CD4-positive, alpha-beta memory T cell (primary cell): ENCODE data around the gene PRPS2. TPM values are rescaled to one million over a fixed set of nuclear protein-coding genes. Genes with fewer than 3 reads are reported as not detected.

Experiments
- CTCF ChIA-PET: fragments of 350-600 bp; sonication (Branson Sonifier 250); formaldehyde crosslinking; loops from one replicate; lab custom pipeline; 2021; ENCODE audit warnings: inconsistent platforms; ENCODE audit not compliant: partially characterized antibody; lab: Charles Lee
- POLR2A ChIA-PET: fragments of 350-600 bp; sonication (Branson Sonifier 250); formaldehyde crosslinking; loops from one replicate; lab custom pipeline; 2021; ENCODE audit not compliant: partially characterized antibody; lab: Charles Lee
- DNase-seq, 5 donors: peaks; one replicate each; pipeline versions ENCODE4 v3.0.0 to v3.0.0-alpha.2; 2020 to 2022; ENCODE audit warnings: mixed read lengths in 1 of 5
- H3K27ac ChIP-seq: one replicate; pipeline ENCODE4 v1.7.0; 2013; ENCODE audit warnings: low read depth, low read length
- H3K27me3 ChIP-seq: 2 replicates; pipeline ENCODE4 v1.7.0; 2013; ENCODE audit warnings: mild to moderate bottlenecking, low read length, moderate library complexity; ENCODE audit not compliant: insufficient read depth
- H3K36me3 ChIP-seq: 2 replicates; pipeline ENCODE4 v1.7.0; 2013; ENCODE audit warnings: mild to moderate bottlenecking, low read length, moderate library complexity; ENCODE audit not compliant: insufficient read depth
- H3K4me1 ChIP-seq: 2 replicates; pipeline ENCODE4 v1.7.0; 2013; ENCODE audit warnings: mild to moderate bottlenecking, low read length, moderate library complexity; ENCODE audit not compliant: insufficient read depth
- H3K4me3 ChIP-seq, 2 donors: one replicate each; pipeline ENCODE4 v1.7.0; 2013; ENCODE audit warnings: low read length in 2 of 2, mild to moderate bottlenecking in 1 of 2
- H3K9me3 ChIP-seq, 2 donors: one replicate each; pipeline ENCODE4 v1.7.0; 2013; ENCODE audit warnings: low read length in 2 of 2, control low read depth in 1 of 2; ENCODE audit not compliant: control insufficient read depth in 1 of 2
- H3K27ac Mint-ChIP-seq, 7 donors: one replicate each; pipeline ENCODE4 v1.8.0; 2020 to 2021; ENCODE audit warnings: mixed read lengths in 7 of 7, mild to moderate bottlenecking in 6 of 7, inconsistent platforms in 3 of 7, moderate library complexity in 3 of 7
- H3K27me3 Mint-ChIP-seq, 2 donors: one replicate each; pipeline ENCODE4 v1.8.0; 2020 to 2021; ENCODE audit warnings: mixed read lengths in 2 of 2
- H3K36me3 Mint-ChIP-seq, 2 donors: one replicate each; pipeline ENCODE4 v1.8.0; 2020 to 2021; ENCODE audit warnings: mixed read lengths in 2 of 2, inconsistent platforms in 1 of 2, mild to moderate bottlenecking in 1 of 2
- H3K4me1 Mint-ChIP-seq, 4 donors: one replicate each; pipeline ENCODE4 v1.8.0; 2020 to 2021; ENCODE audit warnings: mixed read lengths in 4 of 4, mild to moderate bottlenecking in 1 of 4
- H3K4me3 Mint-ChIP-seq, 8 donors: one replicate each; pipeline ENCODE4 v1.8.0; 2020 to 2021; ENCODE audit warnings: mixed read lengths in 8 of 8, mild to moderate bottlenecking in 7 of 8, moderate library complexity in 6 of 8, inconsistent platforms in 3 of 8
- H3K9me3 Mint-ChIP-seq, 8 donors: one replicate each; pipeline ENCODE4 v1.8.0; 2020 to 2021; ENCODE audit warnings: mixed read lengths in 8 of 8, mild to moderate bottlenecking in 5 of 8, inconsistent platforms in 3 of 8, moderate library complexity in 1 of 8
- intact Hi-C: fragments of 100-400 bp; cut with micrococcal nuclease; formaldehyde crosslinking; loops from one replicate; pipeline ENCODE4 v1.15.1; 2023
- polyA plus RNA-seq, 2 donors: library from polyadenylated mRNA; unstranded; fragments of 300-500 nt; fragmentation: Illumina TruSeq; gene quantifications; one replicate each; pipeline ENCODE4 v1.2.3, GENCODE V29; 2021
- total RNA-seq, 2 experiments: library from RNA; stranded (reverse); gene quantifications; one replicate each; pipeline ENCODE4 v1.2.3, GENCODE V29; 2021

PRPS2 gene
- total and polyA plus RNA-seq, 4 experiments from 2014 or later, result 26.5 to 49.4 (median 29.1) TPM

- Mint-ChIP-seq H3K27me3 (no peaks in the 10 kb centered on the region), H3K4me1 (peaks cover 11 to 34% (median 20%) of the 10 kb centered on the region in 4 donors), H3K36me3 (no peaks in the 10 kb centered on the region), H3K9me3 (peaks cover 0 to 5% (median 0%) of the 10 kb centered on the region in 8 donors), H3K4me3 (peak overlapping the region; percentile 87 to 91 (median 88)), H3K27ac (peak overlapping the region; percentile 39 to 82 (median 70))
- no peaks in the 10 kb centered on the region for H3K36me3 ChIP-seq
- ChIA-PET CTCF (interaction anchor here (0.6 to 4.7 kb wide), 5 partner anchors 9 to 23 kb away, joined by 3 to 36 read pairs (median 3); no protein-coding TSS in a partner anchor), POLR2A (interaction anchor here (0.8 to 1.2 kb wide), 4 partner anchors 9 to 298 kb away, joined by 3 to 4 read pairs (median 4); no protein-coding TSS in a partner anchor)
- peak overlapping the region in 1 of 2 donors; percentile 62 for H3K4me3 ChIP-seq
- intact Hi-C loops, result loop anchor here (10.0 kb wide), 3 partner anchors 304 to 1244 kb away; no protein-coding TSS in a partner anchor
- DNase-seq, result no peak
- H3K4me1 ChIP-seq, result peaks cover 22% of the 10 kb centered on the region
- H3K27me3 ChIP-seq, result no peaks in the 10 kb centered on the region
- H3K27ac ChIP-seq, result peak overlapping the region; percentile 41
- no peaks in the 10 kb centered on the region for H3K9me3 ChIP-seq
These were observed 341 bp upstream of the PRPS2 start for GRCh38 chrX:12790885-12791256.

DNA sequence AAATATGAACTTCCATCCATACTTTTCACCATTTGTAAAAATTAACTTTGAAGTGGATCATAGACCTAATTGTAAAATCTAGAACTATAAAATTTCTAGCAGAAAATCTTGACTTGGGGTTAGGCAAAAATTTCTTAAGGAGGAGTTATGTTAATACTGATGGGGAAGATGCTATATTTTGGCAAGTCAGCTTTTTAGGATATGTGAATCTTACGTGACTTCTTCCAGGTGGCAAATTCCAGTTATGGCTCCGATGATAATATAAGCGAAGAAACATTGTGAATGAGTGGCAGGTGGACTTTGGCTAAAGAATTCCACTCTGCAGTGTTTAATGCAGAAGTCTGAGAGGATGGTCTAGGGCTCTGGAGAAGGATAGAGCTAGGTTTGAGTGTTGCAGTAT is 1.5 kb downstream of the PRPS2 start:
- H3K4me3 Mint-ChIP-seq, result peak overlapping the region; percentile 76 to 87 (median 82)
- Histone ChIP-seq H3K27me3 (no peaks in the 10 kb centered on the region), H3K4me3 (no peak overlapping the region), H3K9me3 (no peaks in the 10 kb centered on the region), H3K4me1 (peaks cover 22% of the 10 kb centered on the region), H3K36me3 (no peaks in the 10 kb centered on the region), H3K27ac (no peak overlapping the region)
- H3K27me3 Mint-ChIP-seq, result no peaks in the 10 kb centered on the region
- H3K36me3 Mint-ChIP-seq, result peaks cover 0 to under 1% of the 10 kb centered on the region in 2 donors
- H3K27ac Mint-ChIP-seq, result peak overlapping the region in 4 of 7 donors; percentile 57 to 84 (median 70)
- H3K9me3 Mint-ChIP-seq, result peaks cover 0 to 5% (median 0%) of the 10 kb centered on the region in 8 donors
- intact Hi-C loops, result loop anchor here (10.0 kb wide), 3 partner anchors 302 to 1242 kb away; no protein-coding TSS in a partner anchor
- ChIA-PET POLR2A (no interaction called here), CTCF (interaction anchor here (1.5 to 4.7 kb wide), 2 partner anchors 9 to 22 kb away, joined by 3 to 36 read pairs; no protein-coding TSS in a partner anchor)
- H3K4me1 Mint-ChIP-seq, result peaks cover 11 to 34% (median 20%) of the 10 kb centered on the region in 4 donors
- no peak for DNase-seq

DNA sequence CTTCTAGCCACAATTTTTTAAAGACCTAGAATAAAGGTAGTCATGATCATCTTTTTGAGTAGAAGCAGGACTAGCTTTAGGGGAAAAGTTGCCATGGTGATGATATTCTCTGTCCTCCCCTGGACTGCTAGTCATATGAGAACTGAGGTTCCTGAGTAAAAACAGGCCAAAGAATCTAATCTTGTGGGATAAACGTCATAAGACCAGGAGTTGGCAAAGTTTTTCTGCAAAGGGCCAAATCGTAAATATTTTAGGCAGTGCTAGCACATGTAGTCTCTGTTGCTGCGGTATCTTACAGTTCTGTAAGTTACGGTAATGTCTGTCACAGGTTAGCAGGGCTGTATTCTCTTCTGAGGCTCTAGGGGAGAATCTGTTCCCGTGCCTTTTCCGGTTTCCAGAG is 3.4 kb downstream of the PRPS2 start:
- Mint-ChIP-seq H3K27ac (no peak overlapping the region), H3K27me3 (no peaks in the 10 kb centered on the region), H3K4me3 (no peak overlapping the region), H3K9me3 (peaks cover 0 to 5% (median 0%) of the 10 kb centered on the region in 8 donors), H3K4me1 (peaks cover 11 to 34% (median 22%) of the 10 kb centered on the region in 4 donors), H3K36me3 (peaks cover under 1 to 10% of the 10 kb centered on the region in 2 donors)
- no peak overlapping the region for H3K4me3 ChIP-seq
- no peaks in the 10 kb centered on the region for H3K27me3 ChIP-seq
- H3K27ac ChIP-seq, result no peak overlapping the region
- CTCF ChIA-PET, result interaction anchor here (0.7 kb wide), 1 partner anchor 24 kb away, joined by 3 read pairs; no protein-coding TSS in a partner anchor
- DNase-seq, result no peak
- no peaks in the 10 kb centered on the region for H3K9me3 ChIP-seq
- intact Hi-C loops, result loop anchor here (10.0 kb wide), 3 partner anchors 300 to 1240 kb away; no protein-coding TSS in a partner anchor
- no peaks in the 10 kb centered on the region for H3K36me3 ChIP-seq
- H3K4me1 ChIP-seq, result peaks cover 22% of the 10 kb centered on the region
- POLR2A ChIA-PET, result no interaction called here

GRCh38 chrX:12798601-12799000 is 7.4 kb downstream of the PRPS2 start:
- H3K9me3 Mint-ChIP-seq, result peaks cover 0 to 2% (median 0%) of the 10 kb centered on the region in 8 donors
- H3K4me1 Mint-ChIP-seq, result peaks cover 1 to 13% (median 6%) of the 10 kb centered on the region in 4 donors
- no peak overlapping the region for H3K4me3 Mint-ChIP-seq
- H3K27me3 ChIP-seq, result no peaks in the 10 kb centered on the region
- peak overlapping the region in 1 of 7 donors; percentile 53 for H3K27ac Mint-ChIP-seq
- no peak overlapping the region for H3K4me3 ChIP-seq
- CTCF ChIA-PET, result interaction anchor here (2.1 kb wide), 1 partner anchor 27 kb away, joined by 5 read pairs; no protein-coding TSS in a partner anchor
- POLR2A ChIA-PET, result no interaction called here
- intact Hi-C loops, result loop anchor here (10.0 kb wide), 3 partner anchors 296 to 1236 kb away; no protein-coding TSS in a partner anchor
- no peaks in the 10 kb centered on the region for H3K36me3 ChIP-seq
- DNase-seq, result no peak
- H3K36me3 Mint-ChIP-seq, result peaks cover 16 to 29% of the 10 kb centered on the region in 2 donors
- no peak overlapping the region for H3K27ac ChIP-seq
- peaks cover 2% of the 10 kb centered on the region for H3K4me1 ChIP-seq
- H3K27me3 Mint-ChIP-seq, result no peaks in the 10 kb centered on the region
- no peaks in the 10 kb centered on the region for H3K9me3 ChIP-seq

DNA sequence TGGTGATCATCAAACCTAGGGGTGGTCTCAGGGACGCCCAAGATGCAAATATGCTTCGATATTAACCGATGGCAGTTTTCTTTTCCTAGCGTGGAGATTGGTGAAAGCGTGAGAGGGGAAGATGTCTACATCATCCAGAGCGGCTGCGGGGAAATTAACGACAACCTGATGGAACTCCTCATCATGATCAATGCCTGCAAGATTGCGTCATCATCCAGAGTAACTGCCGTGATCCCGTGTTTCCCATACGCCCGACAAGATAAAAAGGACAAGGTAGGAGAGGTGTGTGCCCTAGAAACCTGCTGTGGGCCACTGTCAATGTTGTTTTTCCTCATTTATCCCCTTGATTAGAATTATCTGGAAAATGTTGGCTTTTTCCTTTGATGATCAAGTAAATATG is 7.9 kb downstream of the PRPS2 start:
- H3K9me3 ChIP-seq, result no peaks in the 10 kb centered on the region
- no peak for DNase-seq
- H3K4me3 Mint-ChIP-seq, result no peak overlapping the region
- no peaks in the 10 kb centered on the region for H3K27me3 Mint-ChIP-seq
- no peaks in the 10 kb centered on the region for H3K4me1 ChIP-seq
- POLR2A ChIA-PET, result no interaction called here
- CTCF ChIA-PET, result interaction anchor here (2.1 kb wide), 1 partner anchor 27 kb away, joined by 5 read pairs; no protein-coding TSS in a partner anchor
- H3K36me3 Mint-ChIP-seq, result peaks cover 16 to 32% of the 10 kb centered on the region in 2 donors
- H3K4me1 Mint-ChIP-seq, result peaks cover 3 to 13% (median 6%) of the 10 kb centered on the region in 4 donors
- H3K27ac ChIP-seq, result no peak overlapping the region
- no peak overlapping the region for H3K4me3 ChIP-seq
- H3K27me3 ChIP-seq, result no peaks in the 10 kb centered on the region
- peaks cover 0 to 2% (median 0%) of the 10 kb centered on the region in 8 donors for H3K9me3 Mint-ChIP-seq
- peak overlapping the region in 1 of 7 donors; percentile 53 for H3K27ac Mint-ChIP-seq
- no peaks in the 10 kb centered on the region for H3K36me3 ChIP-seq
- intact Hi-C loops, result loop anchor here (10.0 kb wide), 3 partner anchors 296 to 1236 kb away; no protein-coding TSS in a partner anchor

- POLR2A ChIA-PET, result no interaction called here
- H3K27me3 ChIP-seq, result no peaks in the 10 kb centered on the region
- Mint-ChIP-seq H3K36me3 (peaks cover 18 to 43% of the 10 kb centered on the region in 2 donors), H3K27me3 (no peaks in the 10 kb centered on the region), H3K4me3 (no peak overlapping the region), H3K9me3 (peaks cover 0 to 2% (median 0%) of the 10 kb centered on the region in 8 donors), H3K27ac (peak overlapping the region in 2 of 7 donors; percentile 32 to 70), H3K4me1 (peaks cover 0 to 13% (median 3%) of the 10 kb centered on the region in 4 donors)
- intact Hi-C loops, result no loop called here
- H3K36me3 ChIP-seq, result no peaks in the 10 kb centered on the region
- H3K9me3 ChIP-seq, result no peaks in the 10 kb centered on the region
- DNase-seq, result no peak
- H3K4me3 ChIP-seq, result no peak overlapping the region
- H3K27ac ChIP-seq, result no peak overlapping the region
- H3K4me1 ChIP-seq, result no peaks in the 10 kb centered on the region
- CTCF ChIA-PET, result interaction anchor here (1.3 kb wide), 2 partner anchors 9 to 31 kb away, joined by 3 to 5 read pairs; no protein-coding TSS in a partner anchor
These were observed 11.5 kb downstream of the PRPS2 start for GRCh38 chrX:12802741-12803140.

- peaks cover 0 to 2% (median 0%) of the 10 kb centered on the region in 8 donors for H3K9me3 Mint-ChIP-seq
- peaks cover 0 to 8% (median 3%) of the 10 kb centered on the region in 4 donors for H3K4me1 Mint-ChIP-seq
- Histone ChIP-seq H3K36me3 (peaks cover 6% of the 10 kb centered on the region), H3K27ac (no peak overlapping the region), H3K9me3 (no peaks in the 10 kb centered on the region), H3K4me1 (no peaks in the 10 kb centered on the region), H3K27me3 (no peaks in the 10 kb centered on the region), H3K4me3 (no peak overlapping the region)
- H3K36me3 Mint-ChIP-seq, result peaks cover 18 to 44% of the 10 kb centered on the region in 2 donors
- H3K4me3 Mint-ChIP-seq, result no peak overlapping the region
- DNase-seq, result no peak
- H3K27me3 Mint-ChIP-seq, result no peaks in the 10 kb centered on the region
- intact Hi-C loops, result no loop called here
- CTCF ChIA-PET, result interaction anchor here (0.7 kb wide), 1 partner anchor 10 kb away, joined by 3 read pairs; no protein-coding TSS in a partner anchor
- H3K27ac Mint-ChIP-seq, result no peak overlapping the region
- POLR2A ChIA-PET, result no interaction called here
These were observed 13.4 kb downstream of the PRPS2 start for GRCh38 chrX:12804655-12805054.
